H7 (cell line): ENCODE data around the gene CABP2. TPM values are rescaled to one million over a fixed set of nuclear protein-coding genes. Genes with fewer than 3 reads are reported as not detected.

Experiments
- DNase-seq: peaks from one replicate; pipeline ENCODE4 v3.0.0; 2012
- H3K27me3 ChIP-seq: 2 replicates; pipeline ENCODE4 v1.6.0; 2011; ENCODE audit warnings: mild to moderate bottlenecking, low read length; ENCODE audit not compliant: control insufficient read depth, insufficient read depth
- H3K36me3 ChIP-seq: replicated peaks from 2 replicates; pipeline ENCODE4 v1.5.1; 2011; ENCODE audit warnings: low read length; ENCODE audit not compliant: control insufficient read depth, insufficient read depth
- H3K4me3 ChIP-seq: 2 replicates; pipeline ENCODE4 v1.5.1; 2011; ENCODE audit warnings: low read depth, mild to moderate bottlenecking, control low read depth, low read length, moderate library complexity; ENCODE audit not compliant: insufficient read depth
- total RNA-seq: library from RNA; depleted of rRNA; stranded (reverse); fragments of >200 nt; shearing (Covaris generic); gene quantifications from 2 replicates; pipeline ENCODE4 v1.2.3, GENCODE V29; 2014

Gene CABP2
- total RNA-seq, 1 experiment from 2014 or later = not detected

DNA sequence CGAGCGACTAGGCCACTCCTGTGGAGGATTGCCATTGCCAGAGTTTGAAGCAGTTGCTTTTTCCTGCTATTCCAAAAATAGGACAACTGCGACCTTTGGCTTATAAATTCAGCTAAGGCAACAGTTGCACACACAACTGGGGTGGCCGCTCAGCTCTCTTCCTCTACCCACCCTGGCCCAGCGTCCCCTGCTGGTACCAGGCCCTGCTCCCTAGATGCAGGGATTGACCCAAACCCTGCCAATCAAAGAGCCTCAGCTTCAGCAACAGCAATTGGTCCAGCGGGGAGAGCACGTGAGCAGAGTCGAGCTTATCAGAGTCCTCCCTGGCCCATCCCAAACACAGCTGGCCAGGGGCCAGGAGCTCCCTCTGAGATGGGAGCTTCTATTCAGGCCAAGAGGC lies 22.0 kb upstream of the CABP2 start:
- DNase-seq = peak; percentile 85
- Histone ChIP-seq H3K27me3 (no peaks in the 10 kb centered on the region; the same call in 1 of the 2 replicates), H3K4me3 (no peak overlapping the region), H3K36me3 (no peaks in the 10 kb centered on the region)

DNA sequence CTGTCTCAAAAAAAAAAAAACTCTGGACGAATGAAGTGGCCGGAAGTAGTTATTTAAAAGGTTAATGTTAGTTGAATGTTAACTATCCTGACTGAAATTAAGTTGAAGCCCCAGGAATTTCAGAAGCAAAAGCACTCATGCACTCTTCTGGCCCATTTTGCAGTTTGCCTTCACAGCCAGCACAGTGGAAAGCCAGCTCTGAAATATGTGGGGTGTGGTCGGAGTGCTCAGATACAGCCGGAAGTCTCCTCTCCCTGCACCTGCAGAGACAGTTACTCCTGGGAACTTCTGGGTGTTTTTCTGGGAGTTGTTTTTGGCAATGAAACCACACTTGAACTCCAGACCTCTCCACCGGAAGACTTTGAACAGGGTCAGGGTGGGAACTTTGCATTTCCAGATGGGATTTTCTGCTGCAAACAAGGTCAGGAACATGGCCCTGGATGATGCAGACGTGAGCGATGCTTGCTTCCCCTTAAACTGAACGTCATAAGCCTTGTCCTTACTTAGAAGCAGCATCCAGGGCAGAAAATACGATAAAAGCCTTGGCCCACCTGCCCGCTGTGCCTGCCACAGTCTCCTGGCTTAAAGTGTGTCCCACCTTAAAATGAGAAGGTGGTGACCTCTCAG lies 21.5 kb upstream of the CABP2 start:
- Histone ChIP-seq H3K27me3 (no peaks in the 10 kb centered on the region; the same call in 1 of the 2 replicates), H3K36me3 (no peaks in the 10 kb centered on the region), H3K4me3 (no peak overlapping the region)
- no peak for DNase-seq

DNA sequence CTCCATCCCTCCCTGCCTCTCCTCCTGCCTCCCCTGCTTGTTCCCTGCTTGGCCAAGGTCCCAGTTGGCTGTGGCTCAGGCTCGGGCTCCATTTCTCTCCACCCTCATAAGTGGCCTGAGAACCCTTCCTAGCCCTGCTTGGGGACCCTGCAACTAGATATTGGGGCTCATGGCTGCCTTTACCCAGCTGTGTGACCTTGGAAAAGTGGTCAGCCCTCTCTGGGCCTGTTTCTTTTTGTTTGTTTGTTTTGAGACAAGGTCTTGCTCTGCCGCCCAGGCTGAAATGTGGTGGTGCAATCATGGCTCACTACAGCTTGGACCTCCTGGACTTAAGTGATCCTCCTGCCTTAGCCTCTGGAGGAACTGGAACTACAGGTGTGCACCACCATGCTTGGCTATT lies 20.3 kb upstream of the CABP2 start:
- DNase-seq = no peak
- no peaks in the 10 kb centered on the region for H3K36me3 ChIP-seq
- no peaks in the 10 kb centered on the region; the same call in 1 of the 2 replicates for H3K27me3 ChIP-seq
- no peak overlapping the region for H3K4me3 ChIP-seq

DNA sequence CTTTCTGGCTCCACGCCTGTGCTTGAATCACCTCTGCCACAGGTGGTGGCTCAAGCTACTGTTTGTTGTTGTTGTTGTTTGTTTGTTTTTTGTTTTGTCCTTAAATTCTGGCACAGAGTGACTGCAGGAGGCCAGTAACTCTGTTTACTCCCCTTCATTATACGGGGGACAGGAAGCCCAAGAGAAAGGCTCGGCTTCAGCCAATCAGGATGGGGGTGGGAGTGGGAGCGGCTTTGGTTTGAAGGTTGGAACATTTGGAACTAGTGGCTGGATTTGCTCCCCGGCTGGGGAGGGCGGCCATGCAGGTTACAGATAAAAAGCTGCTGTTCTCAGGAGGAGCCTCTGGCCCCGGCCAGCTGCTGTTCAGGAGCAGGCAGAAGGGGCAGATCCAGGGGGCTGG lies 19.7 kb upstream of the CABP2 start:
- no peaks in the 10 kb centered on the region for H3K36me3 ChIP-seq
- peak; percentile 69 for DNase-seq
- no peak overlapping the region for H3K4me3 ChIP-seq
- H3K27me3 ChIP-seq = no peaks in the 10 kb centered on the region; the same call in 1 of the 2 replicates

DNA sequence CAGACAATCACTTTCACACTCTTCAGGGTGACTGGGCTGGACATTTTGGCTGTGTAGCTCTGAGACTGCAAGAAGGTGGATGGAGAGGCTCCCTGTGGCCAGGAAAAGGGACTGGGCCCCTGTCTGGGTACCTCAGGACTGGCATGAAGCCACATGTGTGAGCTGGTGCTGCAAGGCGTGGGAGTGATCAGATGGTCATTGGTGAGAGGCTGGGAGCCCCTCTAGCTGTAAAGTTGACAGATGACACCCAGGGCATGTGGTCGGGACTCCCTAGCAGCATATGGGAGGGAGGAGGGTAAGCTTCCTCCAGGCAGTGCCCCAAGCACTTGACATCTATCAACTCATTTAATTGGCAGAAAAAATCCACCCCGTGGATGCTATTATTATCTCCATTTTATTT lies 18.9 kb upstream of the CABP2 start:
- no peak for DNase-seq
- Histone ChIP-seq H3K36me3 (no peaks in the 10 kb centered on the region), H3K27me3 (no peaks in the 10 kb centered on the region; the same call in 1 of the 2 replicates), H3K4me3 (no peak overlapping the region)

DNA sequence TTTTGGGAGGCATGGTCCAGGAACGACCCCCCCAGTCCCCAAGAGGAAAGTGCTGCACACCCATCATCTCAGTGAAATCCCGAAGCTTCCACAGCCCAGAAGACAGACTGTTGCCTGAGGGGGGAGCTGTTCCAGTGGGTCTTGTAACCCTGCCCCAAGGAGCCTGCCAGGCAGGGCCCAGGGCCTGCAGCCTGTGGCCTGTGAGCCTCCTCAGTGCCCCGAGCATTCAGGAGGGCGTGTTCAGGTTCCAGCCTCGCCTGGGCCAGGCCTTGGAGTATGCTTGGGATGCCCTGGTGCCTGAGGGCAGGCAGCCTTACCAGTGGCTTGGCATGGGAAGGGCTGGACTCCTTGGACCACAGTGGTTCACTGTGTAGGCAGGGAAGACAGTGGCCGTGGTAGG lies 18.0 kb upstream of the CABP2 start:
- Histone ChIP-seq H3K36me3 (no peaks in the 10 kb centered on the region), H3K27me3 (no peaks in the 10 kb centered on the region), H3K4me3 (no peak overlapping the region)
- peak; percentile 72 for DNase-seq

DNA sequence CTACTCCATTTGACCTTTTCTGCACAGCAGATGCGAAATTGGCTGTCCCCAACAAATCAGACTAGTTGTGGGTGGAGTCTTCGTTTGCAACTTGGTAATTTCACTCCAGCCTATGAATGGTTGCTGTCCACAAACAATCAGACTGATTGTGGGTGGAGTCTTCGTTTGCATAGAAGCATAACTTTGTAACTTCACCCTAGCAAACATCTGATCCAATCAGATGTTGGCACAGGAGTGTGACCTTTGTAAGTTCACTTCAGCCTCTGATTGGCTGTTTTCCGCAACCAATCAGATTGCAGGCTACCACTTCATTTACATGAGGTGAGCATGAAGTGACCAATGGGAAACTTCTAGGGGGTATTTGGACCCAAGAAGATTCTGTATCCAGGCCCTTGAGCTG lies 16.3 kb upstream of the CABP2 start:
- Histone ChIP-seq H3K27me3 (no peaks in the 10 kb centered on the region), H3K36me3 (no peaks in the 10 kb centered on the region), H3K4me3 (no peak overlapping the region)
- DNase-seq = no peak

DNA sequence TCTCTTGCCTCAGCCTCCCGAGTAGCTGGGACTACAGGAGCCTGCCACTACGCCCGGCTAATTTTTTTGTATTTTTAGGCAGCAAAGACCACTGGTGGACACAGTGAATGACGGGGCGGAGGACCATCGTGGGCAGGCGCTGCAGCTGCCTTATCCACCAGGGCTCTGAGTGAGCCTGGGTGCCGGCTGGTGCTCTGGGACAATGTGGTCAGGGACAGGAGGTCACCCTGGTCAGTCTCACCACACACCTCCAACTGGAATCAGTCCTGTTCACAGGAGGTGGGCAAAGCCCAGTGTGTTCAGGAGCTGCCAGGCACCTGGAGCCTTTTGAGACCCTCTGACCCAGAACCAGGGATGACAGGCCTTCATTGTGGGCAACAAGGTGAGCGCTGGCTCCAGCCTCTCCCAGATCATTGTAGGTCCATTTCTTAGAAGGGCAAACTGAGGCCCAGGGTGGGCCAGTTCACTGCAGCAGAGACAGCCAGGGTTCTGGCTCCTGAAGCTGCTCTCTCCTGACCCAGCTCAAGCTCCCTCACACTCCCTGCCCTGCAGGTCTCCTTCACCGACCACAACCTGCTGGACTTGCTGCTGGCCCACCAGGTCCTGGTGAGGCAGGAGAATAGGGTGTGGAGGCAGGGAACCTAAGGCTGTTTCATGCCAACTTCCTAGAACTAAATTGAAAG lies 15.7 kb upstream of the CABP2 start:
- DNase-seq = no peak
- Histone ChIP-seq H3K27me3 (no peaks in the 10 kb centered on the region), H3K4me3 (no peak overlapping the region), H3K36me3 (no peaks in the 10 kb centered on the region)

DNA sequence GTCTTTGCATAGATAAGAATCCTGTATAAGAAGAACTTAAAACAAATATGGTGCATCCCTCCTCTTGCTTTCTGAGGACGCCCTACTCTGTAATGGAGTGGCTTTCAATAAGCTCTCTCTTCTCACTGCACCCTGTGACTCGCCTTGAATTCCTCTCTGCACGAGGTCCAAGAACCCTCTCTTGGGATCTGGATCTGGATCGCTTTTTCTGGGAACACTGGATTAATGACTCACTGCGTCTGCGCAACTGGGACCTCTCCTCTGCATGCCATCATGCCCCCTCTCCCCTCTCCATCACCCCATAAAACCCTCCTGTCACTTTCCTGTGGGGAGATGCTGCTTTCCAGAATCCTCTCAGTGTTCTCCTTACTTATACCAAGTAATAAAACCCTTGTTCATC lies 15.1 kb upstream of the CABP2 start:
- Histone ChIP-seq H3K36me3 (no peaks in the 10 kb centered on the region), H3K27me3 (no peaks in the 10 kb centered on the region), H3K4me3 (no peak overlapping the region)
- no peak for DNase-seq

DNA sequence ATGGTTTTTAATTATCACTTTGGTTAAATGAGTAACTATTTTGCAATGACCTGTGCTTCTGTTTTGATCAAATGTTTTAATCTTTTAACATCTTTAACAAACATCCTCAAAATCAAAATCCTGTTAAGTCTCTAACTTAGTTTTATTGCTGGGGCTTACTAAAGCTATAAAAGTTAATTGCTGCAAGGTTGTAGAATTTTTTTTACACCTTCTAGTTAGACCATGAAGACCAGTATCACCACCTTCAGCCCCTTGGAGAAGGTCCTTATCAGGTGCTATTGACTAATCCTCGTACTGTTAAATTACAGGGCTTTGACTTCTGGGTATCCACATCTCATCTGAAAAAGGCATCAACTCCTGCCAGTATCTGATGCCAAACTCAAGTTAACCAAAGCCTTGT lies 12.3 kb upstream of the CABP2 start:
- no peak for DNase-seq

DNA sequence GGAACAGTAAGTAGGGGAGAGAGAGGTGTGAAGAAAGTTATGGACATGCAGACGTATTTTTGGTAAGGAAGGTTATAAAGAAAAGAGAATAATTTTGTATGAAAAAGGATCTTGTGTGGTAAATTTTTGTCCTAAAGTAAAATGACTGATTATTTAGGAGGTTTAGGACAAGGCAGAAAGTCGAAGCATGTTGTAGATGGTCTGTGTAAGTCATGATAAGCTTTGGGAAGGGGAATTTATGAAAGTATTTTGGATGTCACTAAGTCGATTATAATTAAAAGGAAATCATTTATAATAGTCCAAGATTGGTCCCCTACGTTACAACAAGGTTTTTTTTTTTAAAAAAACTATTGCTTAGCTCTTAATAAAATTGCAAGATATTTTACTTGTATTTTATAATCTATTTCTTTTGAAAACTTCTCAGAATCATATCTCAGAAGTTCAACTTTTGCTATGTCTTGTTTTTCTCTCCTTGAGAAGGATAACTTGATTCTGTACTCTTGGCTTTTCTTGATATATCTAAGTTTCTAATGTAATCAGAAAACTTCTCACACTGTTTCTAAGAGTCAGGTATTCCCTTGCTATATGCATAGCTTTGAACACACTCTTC lies 10.9 kb upstream of the CABP2 start:
- no peak overlapping the region for H3K4me3 ChIP-seq
- H3K36me3 ChIP-seq = no peaks in the 10 kb centered on the region
- no peaks in the 10 kb centered on the region for H3K27me3 ChIP-seq
- DNase-seq = no peak

More for the DNA sequence above, 12.3 kb upstream of the CABP2 start:
- Histone ChIP-seq H3K36me3 (no peaks in the 10 kb centered on the region), H3K4me3 (no peak overlapping the region), H3K27me3 (no peaks in the 10 kb centered on the region)

DNA sequence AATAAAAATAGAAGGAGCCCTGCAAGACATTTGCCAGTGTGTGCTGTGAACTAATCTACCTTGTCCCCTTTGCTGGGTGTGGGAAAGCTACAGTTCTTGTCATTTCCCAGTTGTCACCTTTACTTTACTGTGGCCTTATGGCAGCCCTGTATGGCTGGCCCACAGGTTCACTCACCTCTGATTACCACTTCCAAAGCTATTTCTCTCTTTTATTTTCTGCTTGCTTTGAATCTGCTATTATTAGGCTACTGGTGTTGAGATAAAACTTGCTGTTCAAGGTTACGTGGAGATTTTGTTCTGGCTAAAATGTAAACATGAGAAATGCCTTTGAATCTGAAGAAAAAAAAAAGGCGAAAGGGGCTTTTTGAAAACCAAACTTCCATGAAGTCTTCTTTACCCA lies 9.6 kb upstream of the CABP2 start:
- Histone ChIP-seq H3K27me3 (no peaks in the 10 kb centered on the region), H3K36me3 (no peaks in the 10 kb centered on the region), H3K4me3 (no peak overlapping the region)
- no peak for DNase-seq

DNA sequence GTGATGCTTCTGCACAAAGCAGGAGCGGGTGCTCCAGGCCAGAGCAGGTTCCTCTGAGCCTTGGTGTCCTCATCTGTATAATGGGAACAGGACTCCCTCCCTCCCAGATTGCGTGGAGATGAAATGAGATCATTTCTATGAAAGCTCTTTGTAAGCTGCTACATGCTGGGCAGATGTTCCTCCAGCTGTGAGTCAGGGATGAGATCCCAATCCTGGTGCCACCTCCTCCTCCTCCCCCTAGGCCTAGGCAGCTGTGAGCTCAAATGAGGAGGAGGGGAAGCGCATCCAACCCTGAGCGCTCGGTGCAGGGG lies 7.0 kb upstream of the CABP2 start:
- DNase-seq = peak; percentile 46
- H3K36me3 ChIP-seq = no peaks in the 10 kb centered on the region
- no peak overlapping the region for H3K4me3 ChIP-seq
- no peaks in the 10 kb centered on the region for H3K27me3 ChIP-seq

DNA sequence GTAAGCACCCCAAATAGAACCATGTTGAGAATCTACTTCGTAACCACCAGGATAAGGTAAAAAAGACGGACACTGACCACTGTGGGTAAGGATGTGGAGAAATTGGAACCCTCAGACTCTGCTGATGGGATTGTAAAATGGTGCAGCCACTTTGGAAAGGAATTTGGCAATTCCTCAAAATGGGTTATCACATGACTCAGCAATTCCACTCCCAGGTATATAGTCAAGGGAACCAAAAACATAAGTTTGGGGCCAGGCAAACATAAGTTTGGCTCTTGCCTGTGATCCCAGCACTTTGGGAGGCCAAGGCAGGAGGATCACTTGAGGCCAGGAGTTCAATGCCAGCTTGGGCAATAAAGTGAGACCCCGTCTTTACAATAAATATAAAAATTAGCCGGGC lies 5.1 kb upstream of the CABP2 start:
- DNase-seq = no peak
- H3K4me3 ChIP-seq = no peak overlapping the region
- no peaks in the 10 kb centered on the region for H3K36me3 ChIP-seq
- no peaks in the 10 kb centered on the region for H3K27me3 ChIP-seq

DNA sequence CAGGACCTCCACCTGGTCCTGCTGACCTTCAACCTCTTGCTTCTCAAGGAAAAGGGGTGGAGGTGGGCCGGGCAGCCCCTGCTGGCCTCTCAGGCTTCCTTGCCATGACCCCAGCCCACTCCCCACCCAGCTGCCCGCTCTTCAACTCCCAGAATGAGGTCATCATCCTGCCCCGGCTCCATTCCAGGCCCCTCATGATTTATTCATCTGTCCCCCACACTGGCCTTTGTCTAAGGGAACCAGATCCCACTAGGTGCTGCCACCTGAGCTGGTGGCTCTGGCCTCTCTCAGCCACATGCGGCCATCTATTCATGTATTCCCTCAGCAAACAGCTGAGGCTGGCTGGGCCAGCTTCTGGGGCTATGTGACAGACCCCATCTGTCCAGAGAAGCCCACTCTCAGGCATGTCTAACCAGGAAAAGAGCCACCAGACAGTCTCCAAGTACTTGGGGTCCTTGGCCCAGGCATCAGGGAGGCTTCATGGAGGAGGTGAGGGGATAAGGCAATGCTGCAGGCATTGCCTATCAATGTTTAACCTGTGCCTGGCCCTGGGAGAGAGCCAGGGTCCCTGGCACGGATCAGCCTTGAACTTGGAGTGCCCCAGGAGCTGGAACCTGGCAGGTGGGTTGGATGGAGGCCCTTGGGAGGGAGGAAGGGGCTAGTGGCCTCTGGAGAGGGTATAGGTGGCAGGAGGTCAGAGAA lies 2.2 kb upstream of the CABP2 start:
- Histone ChIP-seq H3K36me3 (no peaks in the 10 kb centered on the region), H3K4me3 (no peak overlapping the region), H3K27me3 (no peaks in the 10 kb centered on the region)
- DNase-seq = peak; percentile 37
